ENCODE measurements around the gene PIK3C2A. TPM values are rescaled to one million over a fixed set of nuclear protein-coding genes. Genes with fewer than 3 reads are reported as not detected.

Gene PIK3C2A
- total RNA-seq = 48.8 and 54.9 TPM in 2 replicates
- total RNA-seq (2013) = 37.3 TPM
- 7.0 and 8.8 TPM in 2 replicates for polyA plus RNA-seq
- polyA minus RNA-seq = 9.9 and 17.3 TPM in 2 replicates

GRCh38 chr11:17207317-17208256 lies at the start of gene PIK3C2A:
PIK3C2A (minus strand) TSS chr11:17207986; CDS start chr11:17169741, 38,245 bp downstream.
- 0% methylated on average over 64 of the region's 72 CpGs for WGBS (ENCODE audit: insufficient coverage)
- Histone ChIP-seq H3K4me1 (ENCODE audit: control insufficient read depth in 2 of 2, insufficient read depth in 2 of 2, low read length in 2 of 2) (peaks cover 22 to 29% of the 10 kb centered on the region in 2 donors), H3K36me3 (replicated peaks in 1 of 2; ENCODE audit: control extremely low read depth in 1 of 2, control insufficient read depth in 1 of 2, extremely low read depth in 1 of 2, insufficient read depth in 2 of 2, low read length in 1 of 2) (peaks cover 0 to 2% of the 10 kb centered on the region in 2 experiments), H3K27me3 (replicated peaks in 1 of 4; ENCODE audit: control extremely low read depth in 1 of 4, control insufficient read depth in 3 of 4, insufficient read depth in 4 of 4, low read length in 3 of 4) (no peaks in the 10 kb centered on the region), H3K27ac (ENCODE audit: low read length in 2 of 2) (peak within 1 kb of the TSS; percentile 96 to 98), H3K4me3 (ENCODE audit: control extremely low read depth in 1 of 5, extremely low read depth in 1 of 5, insufficient read depth in 1 of 5, low read depth in 2 of 5, low read length in 4 of 5) (peak within 1 kb of the TSS; percentile 82 to 99 (median 96)), H2AFZ (ENCODE audit: insufficient read depth, low read depth, low read length, poor library complexity, severe bottlenecking) (peak within 1 kb of the TSS; percentile 97), H3K79me2 (ENCODE audit: control insufficient read depth, insufficient read depth, low read length) (peaks cover 57% of the 10 kb centered on the region), H3K4me2 (replicated peaks; ENCODE audit: low read depth, low read length, poor library complexity, severe bottlenecking) (peak within 1 kb of the TSS; percentile 97), H3K9me3 (ENCODE audit: control extremely low read depth in 1 of 3, control insufficient read depth in 2 of 3, insufficient read depth in 1 of 3, low read length in 2 of 3) (no peaks in the 10 kb centered on the region), H4K20me1 (ENCODE audit: control insufficient read depth, insufficient read depth, low read length, poor library complexity, severe bottlenecking) (peaks cover 4% of the 10 kb centered on the region), H3K9ac (ENCODE audit: low read length) (peak within 1 kb of the TSS; percentile 98)
- no peak for TF ChIP-seq CTCF (IDR thresholded peaks at IDR 0.05)
- TF ChIP-seq EZH2 (IDR thresholded peaks at IDR 0.05; ENCODE audit: borderline replicate concordance, insufficient read depth, low read depth, low read length, poor library complexity, severe bottlenecking) = no peak
- peak; percentile 95 for DNase-seq
- ChIA-PET CTCF (interaction anchor here (0.8 to 0.9 kb wide), 3 partner anchors 15 to 23 kb away, joined by 3 to 5 read pairs (median 5); no protein-coding TSS in a partner anchor), POLR2A (interaction anchor here (0.6 to 1.1 kb wide), 2 partner anchors 130 to 197 kb away, joined by 3 to 4 read pairs; partner anchors contain the start of gene RPS13)
- H3K4me1 Mint-ChIP-seq = peaks cover 38% of the 10 kb centered on the region
- no peaks in the 10 kb centered on the region for H3K27me3 Mint-ChIP-seq
- H3K27ac Mint-ChIP-seq = peak within 1 kb of the TSS; percentile 94
- peak; percentile 96 for ATAC-seq (ENCODE audit: low read depth)
- peak within 1 kb of the TSS; percentile 98 for H3K4me3 Mint-ChIP-seq
- no peaks in the 10 kb centered on the region for H3K9me3 Mint-ChIP-seq (ENCODE audit: insufficient read depth)
- intact Hi-C loops (cut with micrococcal nuclease) = loop anchor here (1.0 to 10.0 kb wide), 6 partner anchors 69 to 1907 kb away; partner anchors contain the start of genes C11orf58, KCNJ11, NUCB2 and RPS13
